Left renal pelvis (tissue), 4 donors: Measurements from ENCODE around the gene NUDT19. TPM values are rescaled to one million over a fixed set of nuclear protein-coding genes. Genes with fewer than 3 reads are reported as not detected.

Experiments used
- DNase-seq, 4 donors: peaks; one replicate each; pipeline ENCODE4 v3.0.0-alpha.2; 2013; ENCODE audit warnings: low read depth in 4 of 4, low spot score in 3 of 4
- polyA plus RNA-seq, 4 donors: library from polyadenylated mRNA; unstranded; fragments of 120-200 nt; gene quantifications; one replicate each; pipeline ENCODE4 v1.2.1, GENCODE V29; 2013; ENCODE audit not compliant: insufficient read length in 4 of 4

NUDT19 gene
- polyA plus RNA-seq, 4 donors, result 8.2 to 13.0 (median 11.6) TPM

DNA sequence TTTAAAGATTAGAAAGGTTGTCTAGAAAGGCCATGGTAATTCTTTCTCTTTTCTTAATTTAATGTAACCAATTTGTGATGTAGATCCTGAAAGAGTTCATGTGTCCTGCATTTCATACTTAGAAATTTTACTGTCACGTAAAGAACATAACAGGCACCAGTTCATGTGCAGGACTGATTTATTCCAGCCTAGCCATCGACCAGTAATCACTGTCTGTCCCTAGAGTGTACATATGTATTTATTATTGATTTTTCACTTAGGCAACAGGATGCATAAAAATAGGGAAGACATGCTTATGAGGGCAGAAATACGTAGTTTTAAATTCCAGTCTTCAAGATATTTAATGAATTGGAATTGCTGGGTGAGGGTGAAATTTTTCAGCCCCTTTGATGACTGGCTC lies 65.6 kb downstream of the NUDT19 start:
- DNase-seq, result no peak

Other genes starting within 250 kb of the NUDT19 start
- gene PDCD5, start 110.6 kb upstream of the NUDT19 start, polyA plus RNA-seq, result 100 to 1,000 TPM in 3 of 4 donors, 10 to 100 TPM in 1; 98.3 to 127 (median 124) TPM
- gene ANKRD27, start 16.6 kb upstream of the NUDT19 start, polyA plus RNA-seq, result 10 to 100 TPM; 16.9 to 21.0 (median 19.9) TPM
- under 1 TPM in 3 of 4 donors, not detected in 1; 0.07 to 0.35 (median 0.29) TPM for gene RGS9BP, start 16.0 kb upstream of the NUDT19 start, polyA plus RNA-seq
- gene TDRD12, start 27.9 kb downstream of the NUDT19 start, polyA plus RNA-seq, result 1 to 10 TPM in 1 of 4 donors, under 1 TPM in 3; 0.26 to 1.1 (median 0.50) TPM
- gene SLC7A9, start 177.9 kb downstream of the NUDT19 start, polyA plus RNA-seq, result 10 to 100 TPM in 2 of 4 donors, 1 to 10 TPM in 1, under 1 TPM in 1; 0.98 to 14.5 (median 11.5) TPM